ENCODE measurements around the gene COLGALT1. TPM values are rescaled to one million over a fixed set of nuclear protein-coding genes. Genes with fewer than 3 reads are reported as not detected.
A peak's percentile ranks its signal among the peaks of the same experiment; 100 is the strongest.

Gene COLGALT1
- polyA plus RNA-seq, 1 donor from 2014 or later = 11.5 TPM

GRCh38 chr19:17606590-17607185, 51.2 kb downstream of the COLGALT1 start:
- Mint-ChIP-seq H3K9me3 (peaks cover 0 to 3% (median 0%) of the 10 kb centered on the region in 3 donors), H3K27me3 (peaks cover 22% of the 10 kb centered on the region), H3K4me3 (peak overlapping the region; percentile 80 to 90 (median 86)), H3K4me1 (peaks cover 0 to 16% (median 11%) of the 10 kb centered on the region in 3 donors), H3K36me3 (peaks cover 5% of the 10 kb centered on the region), H3K27ac (peak overlapping the region; percentile 69 to 89 (median 78))

DNA sequence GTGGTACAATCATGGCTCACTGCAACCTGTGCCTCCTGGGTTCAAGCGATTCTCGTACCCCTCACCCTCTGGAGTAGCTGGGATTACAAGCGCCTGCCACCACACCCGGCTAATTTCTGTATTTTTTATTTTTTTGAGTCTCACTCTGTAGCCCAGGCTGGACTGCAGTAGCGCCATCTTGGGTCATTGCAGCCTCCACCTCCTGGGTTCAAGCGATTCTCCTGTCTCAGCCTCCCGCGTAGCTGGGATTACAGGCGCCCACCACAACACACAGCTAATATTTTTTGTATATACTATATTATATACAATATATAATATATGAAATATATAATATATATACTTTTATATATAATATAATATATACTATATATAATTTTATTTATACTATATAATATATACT, 52.5 kb downstream of the COLGALT1 start:
- Mint-ChIP-seq H3K4me3 (peak overlapping the region in 3 of 4 donors; percentile 18 to 75 (median 39)), H3K4me1 (peaks cover 0 to 11% (median 6%) of the 10 kb centered on the region in 3 donors), H3K27ac (peak overlapping the region in 1 of 3 donors; percentile 25), H3K9me3 (peaks cover 0 to 2% (median 0%) of the 10 kb centered on the region in 3 donors), H3K27me3 (peaks cover 16% of the 10 kb centered on the region), H3K36me3 (peaks cover 3% of the 10 kb centered on the region)

- Mint-ChIP-seq H3K27ac (no peak overlapping the region), H3K4me1 (peaks cover 0 to 11% (median 6%) of the 10 kb centered on the region in 3 donors), H3K27me3 (peaks cover 16% of the 10 kb centered on the region), H3K4me3 (no peak overlapping the region), H3K36me3 (peaks cover 2% of the 10 kb centered on the region), H3K9me3 (no peaks in the 10 kb centered on the region)
These were observed 54.9 kb downstream of the COLGALT1 start for GRCh38 chr19:17610384-17610783.

DNA sequence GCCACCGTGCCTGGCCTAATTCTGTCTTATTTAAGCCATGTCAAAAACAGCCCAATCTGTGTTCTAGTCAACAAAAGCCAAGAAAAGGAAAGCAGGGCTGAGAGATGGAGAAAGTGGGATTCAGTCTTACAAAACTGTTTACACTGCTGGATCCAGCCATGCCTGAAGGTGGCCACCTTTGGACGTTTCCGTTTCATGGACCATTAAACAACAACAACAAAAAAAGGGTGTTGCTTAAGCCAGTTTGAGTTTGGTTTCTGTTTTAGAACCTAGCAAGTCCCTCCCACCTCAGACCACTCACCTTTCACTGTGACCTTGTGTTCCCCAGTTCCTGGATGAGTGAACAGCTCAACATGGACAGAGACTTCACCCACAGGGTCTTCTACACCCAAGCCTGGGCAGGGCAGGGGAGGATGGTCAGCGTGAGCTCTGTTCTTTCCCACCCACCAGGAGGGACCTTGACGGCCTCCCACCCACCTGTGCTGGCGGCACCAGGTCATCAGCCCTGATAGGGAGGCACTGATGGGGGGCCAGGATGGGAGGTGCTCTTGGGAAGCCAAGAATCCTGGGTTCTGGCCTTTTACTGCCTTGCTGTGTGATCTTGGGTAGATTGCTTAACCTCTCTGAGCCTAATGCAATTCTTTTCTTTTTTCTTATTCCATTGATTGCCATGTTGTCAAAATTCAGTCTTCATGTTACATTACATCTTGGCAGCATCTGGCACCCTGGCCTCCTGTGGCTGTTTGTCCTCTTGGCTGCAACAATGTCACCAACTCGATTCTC, 56.2 kb downstream of the COLGALT1 start:
- no peaks in the 10 kb centered on the region for H3K9me3 Mint-ChIP-seq
- H3K4me1 Mint-ChIP-seq = peaks cover 0 to 9% (median 5%) of the 10 kb centered on the region in 3 donors
- no peak overlapping the region for H3K27ac Mint-ChIP-seq
- peaks cover 2% of the 10 kb centered on the region for H3K36me3 Mint-ChIP-seq
- peaks cover 19% of the 10 kb centered on the region for H3K27me3 Mint-ChIP-seq
- no peak overlapping the region for H3K4me3 Mint-ChIP-seq

DNA sequence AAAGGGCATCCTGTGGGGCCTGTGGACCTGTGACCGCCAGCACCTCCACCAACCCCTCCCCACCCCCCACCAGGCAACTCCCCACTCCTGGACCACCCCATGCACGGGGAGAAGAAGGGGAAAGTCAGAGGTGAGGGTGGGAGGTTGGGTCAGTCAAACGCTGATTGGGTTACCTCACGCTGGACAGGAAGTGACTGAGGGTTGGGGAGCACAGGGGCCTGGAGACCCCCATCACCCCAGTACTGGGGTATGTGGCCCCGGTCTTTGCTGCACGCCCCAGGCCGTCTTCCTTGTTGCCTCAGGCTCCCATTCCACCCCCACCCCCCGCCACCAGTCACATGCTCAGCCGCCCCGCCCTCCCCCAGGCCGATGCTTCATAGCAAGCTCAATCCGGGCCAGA, 59.0 kb downstream of the COLGALT1 start:
- Mint-ChIP-seq H3K4me1 (peaks cover 0 to 8% (median 4%) of the 10 kb centered on the region in 3 donors), H3K9me3 (peaks cover 0 to 4% (median 0%) of the 10 kb centered on the region in 3 donors), H3K4me3 (peak overlapping the region in 1 of 4 donors; percentile 65), H3K27me3 (peaks cover 33% of the 10 kb centered on the region), H3K27ac (no peak overlapping the region), H3K36me3 (peaks cover 2% of the 10 kb centered on the region)

DNA sequence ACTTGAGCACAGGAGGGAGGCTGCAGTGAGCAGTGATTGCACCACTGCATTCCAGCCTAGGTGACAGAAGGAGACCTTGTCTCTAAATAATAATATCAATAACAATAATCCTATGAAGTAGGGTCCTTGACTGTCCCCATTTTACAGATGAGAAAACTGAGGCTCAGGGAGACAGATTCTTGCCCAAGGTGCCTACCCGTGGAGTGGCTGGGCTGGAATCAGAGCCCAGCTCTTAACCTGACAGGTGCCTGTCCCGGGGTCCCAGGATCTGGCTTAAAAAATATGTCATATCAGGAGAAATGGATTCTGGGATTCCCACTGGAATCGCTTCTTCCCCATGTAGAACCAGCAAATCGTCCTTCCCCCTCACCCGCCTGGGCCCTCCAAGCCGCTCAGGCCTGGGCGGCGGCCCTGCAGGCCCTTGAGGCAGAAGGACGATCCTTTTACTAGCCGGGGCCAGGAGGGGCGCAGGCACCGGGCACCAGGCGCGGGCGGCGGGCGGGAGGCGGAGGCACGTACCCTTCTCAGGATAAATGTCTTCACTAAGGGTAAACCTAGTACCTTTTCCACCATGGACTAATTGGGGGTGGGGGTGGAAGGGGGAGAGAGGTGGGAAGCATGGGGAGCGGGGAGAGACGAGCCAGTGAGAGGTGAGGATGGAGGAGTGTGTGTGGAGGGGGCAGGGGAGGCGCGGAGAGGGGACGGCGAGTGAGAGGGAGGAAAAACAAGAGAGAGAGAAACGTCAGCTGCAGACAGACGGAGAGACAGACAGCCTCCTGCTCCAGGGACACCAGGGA, 60.6 kb downstream of the COLGALT1 start:
- peak overlapping the region in 1 of 4 donors; percentile 49 for H3K4me3 Mint-ChIP-seq
- peaks cover 35% of the 10 kb centered on the region for H3K27me3 Mint-ChIP-seq
- H3K36me3 Mint-ChIP-seq = peaks cover 2% of the 10 kb centered on the region
- peaks cover 0 to 4% (median 0%) of the 10 kb centered on the region in 3 donors for H3K9me3 Mint-ChIP-seq
- H3K4me1 Mint-ChIP-seq = peaks cover 0 to 6% (median 2%) of the 10 kb centered on the region in 3 donors
- H3K27ac Mint-ChIP-seq = no peak overlapping the region

DNA sequence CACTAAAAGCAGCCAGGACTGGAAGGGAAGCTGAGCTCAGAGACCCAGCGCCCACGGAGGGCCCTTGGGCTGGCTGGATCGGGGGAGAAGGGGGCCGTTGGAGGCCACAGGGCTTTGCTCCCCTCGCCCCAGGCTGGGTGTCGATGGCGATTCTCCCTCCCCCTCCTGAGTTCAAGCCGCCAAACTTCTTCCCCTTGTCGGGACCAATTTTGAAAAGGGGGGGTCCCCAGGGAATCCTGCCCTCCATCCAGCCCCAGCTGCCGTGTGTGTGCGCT, 61.2 kb downstream of the COLGALT1 start:
- peaks cover 2% of the 10 kb centered on the region for H3K36me3 Mint-ChIP-seq
- peak overlapping the region in 1 of 4 donors; percentile 52 for H3K4me3 Mint-ChIP-seq
- peaks cover 0 to 6% (median 2%) of the 10 kb centered on the region in 3 donors for H3K4me1 Mint-ChIP-seq
- peaks cover 35% of the 10 kb centered on the region for H3K27me3 Mint-ChIP-seq
- H3K9me3 Mint-ChIP-seq = peaks cover 0 to 4% (median 0%) of the 10 kb centered on the region in 3 donors
- no peak overlapping the region for H3K27ac Mint-ChIP-seq

DNA sequence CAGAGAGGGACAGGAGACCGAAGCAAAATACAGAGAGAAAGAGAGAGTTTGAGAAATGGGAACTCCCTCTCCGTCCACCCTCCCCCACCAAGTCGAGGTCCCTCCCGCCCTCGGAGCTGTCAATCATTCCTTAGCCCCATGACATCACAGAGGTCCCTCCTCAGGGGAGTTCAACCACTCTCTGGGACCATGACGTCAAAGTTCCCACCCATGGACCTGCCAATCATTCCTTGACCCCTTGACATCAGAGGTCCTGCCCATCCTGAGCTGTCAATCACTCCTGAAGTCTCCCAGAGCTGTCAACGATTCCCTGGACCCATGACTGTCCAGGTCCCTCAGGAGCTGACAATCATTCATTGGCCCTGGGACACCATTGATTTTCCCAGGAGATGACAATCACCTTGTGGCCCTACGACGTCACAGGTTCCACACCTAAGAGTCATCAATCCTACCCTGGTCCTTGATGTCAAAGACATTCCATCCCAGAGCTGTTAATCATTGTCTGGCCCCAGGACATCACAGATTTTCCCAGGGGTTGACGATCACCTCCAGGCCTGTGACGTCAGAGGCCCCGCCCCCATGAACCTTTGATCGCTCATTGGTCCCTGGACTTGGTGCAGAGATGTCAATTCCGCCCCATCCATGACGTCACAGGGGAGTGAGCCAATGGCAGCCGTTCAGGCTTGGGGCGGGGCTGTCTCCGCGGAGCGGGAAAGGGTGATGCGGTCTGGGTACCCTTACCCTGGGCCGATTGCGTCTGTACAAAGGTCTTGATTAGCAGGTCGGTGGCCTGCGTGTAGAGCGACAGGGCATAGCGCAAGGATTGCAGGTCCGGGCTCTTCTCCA, 61.7 kb downstream of the COLGALT1 start:
- Mint-ChIP-seq H3K27ac (no peak overlapping the region), H3K9me3 (peaks cover 0 to 4% (median 1%) of the 10 kb centered on the region in 3 donors), H3K36me3 (peaks cover 2% of the 10 kb centered on the region), H3K4me3 (peak overlapping the region in 2 of 4 donors; percentile 52), H3K4me1 (peaks cover 0 to 6% (median under 1%) of the 10 kb centered on the region in 3 donors), H3K27me3 (peaks cover 32% of the 10 kb centered on the region)

- Mint-ChIP-seq H3K36me3 (peaks cover 2% of the 10 kb centered on the region), H3K27me3 (peaks cover 29% of the 10 kb centered on the region), H3K9me3 (peaks cover 0 to 4% (median 1%) of the 10 kb centered on the region in 3 donors), H3K4me1 (peaks cover 0 to 6% (median 5%) of the 10 kb centered on the region in 3 donors), H3K4me3 (no peak overlapping the region), H3K27ac (no peak overlapping the region)
These were observed 62.4 kb downstream of the COLGALT1 start for GRCh38 chr19:17617807-17618192.

DNA sequence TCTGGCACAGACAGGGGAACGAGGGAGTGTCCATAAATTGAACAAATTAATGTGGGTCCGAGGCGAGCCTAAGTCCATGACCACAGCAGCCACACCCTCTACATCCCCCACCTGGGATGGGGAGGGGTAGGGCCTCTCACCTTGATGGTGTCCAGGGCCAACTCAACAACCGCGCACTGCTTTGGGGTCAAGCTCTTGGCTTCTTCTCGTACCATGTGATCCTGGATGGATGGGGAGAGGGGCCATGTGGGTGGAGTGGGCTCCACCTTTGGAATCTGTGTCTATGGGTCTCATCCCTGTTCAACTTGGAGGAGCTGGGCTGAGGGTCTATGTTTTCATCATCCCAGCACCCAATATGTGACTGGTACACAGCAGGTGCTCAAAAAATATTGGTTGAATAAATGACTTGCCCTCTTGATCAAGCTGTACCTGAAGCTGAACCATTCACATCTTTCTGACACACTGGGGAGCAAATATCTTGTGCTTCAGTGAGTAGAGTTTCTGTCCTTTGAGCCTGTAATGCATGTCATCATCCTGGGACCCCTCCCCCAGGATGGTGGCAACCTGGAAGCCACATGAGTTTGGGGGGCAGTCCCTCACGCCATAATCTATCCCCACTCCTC, 62.9 kb downstream of the COLGALT1 start:
- Mint-ChIP-seq H3K27ac (no peak overlapping the region), H3K9me3 (peaks cover 0 to 4% (median 1%) of the 10 kb centered on the region in 3 donors), H3K36me3 (peaks cover under 1% of the 10 kb centered on the region), H3K4me3 (no peak overlapping the region), H3K4me1 (peaks cover 0 to 6% (median 5%) of the 10 kb centered on the region in 3 donors), H3K27me3 (peaks cover 27% of the 10 kb centered on the region)

- H3K4me1 Mint-ChIP-seq = peaks cover 0 to 6% (median 5%) of the 10 kb centered on the region in 3 donors
- H3K4me3 Mint-ChIP-seq = no peak overlapping the region
- H3K36me3 Mint-ChIP-seq = no peaks in the 10 kb centered on the region
- H3K27ac Mint-ChIP-seq = no peak overlapping the region
- peaks cover 0 to 4% (median 1%) of the 10 kb centered on the region in 3 donors for H3K9me3 Mint-ChIP-seq
- H3K27me3 Mint-ChIP-seq = peaks cover 26% of the 10 kb centered on the region
These were observed 63.5 kb downstream of the COLGALT1 start for GRCh38 chr19:17618936-17619335.

GRCh38 chr19:17620696-17621095, 65.2 kb downstream of the COLGALT1 start:
- Mint-ChIP-seq H3K4me3 (no peak overlapping the region), H3K27ac (no peak overlapping the region), H3K27me3 (peaks cover 22% of the 10 kb centered on the region), H3K4me1 (peaks cover 0 to 6% (median 5%) of the 10 kb centered on the region in 3 donors), H3K36me3 (no peaks in the 10 kb centered on the region), H3K9me3 (peaks cover 0 to 7% (median 1%) of the 10 kb centered on the region in 3 donors)

- Mint-ChIP-seq H3K4me1 (peaks cover 0 to 5% (median 0%) of the 10 kb centered on the region in 3 donors), H3K27me3 (peaks cover 12% of the 10 kb centered on the region), H3K9me3 (peaks cover 0 to 7% (median 1%) of the 10 kb centered on the region in 3 donors)
These were observed 67.9 kb downstream of the COLGALT1 start for GRCh38 chr19:17623224-17623935.

More at GRCh38 chr19:17623224-17623935, 67.9 kb downstream of the COLGALT1 start:
- no peaks in the 10 kb centered on the region for H3K36me3 Mint-ChIP-seq
- no peak overlapping the region for H3K27ac Mint-ChIP-seq
- H3K4me3 Mint-ChIP-seq = peak overlapping the region in 1 of 4 donors; percentile 69
